ENCODE measurements around the gene ZNF362.

ZNF362 gene

DNA sequence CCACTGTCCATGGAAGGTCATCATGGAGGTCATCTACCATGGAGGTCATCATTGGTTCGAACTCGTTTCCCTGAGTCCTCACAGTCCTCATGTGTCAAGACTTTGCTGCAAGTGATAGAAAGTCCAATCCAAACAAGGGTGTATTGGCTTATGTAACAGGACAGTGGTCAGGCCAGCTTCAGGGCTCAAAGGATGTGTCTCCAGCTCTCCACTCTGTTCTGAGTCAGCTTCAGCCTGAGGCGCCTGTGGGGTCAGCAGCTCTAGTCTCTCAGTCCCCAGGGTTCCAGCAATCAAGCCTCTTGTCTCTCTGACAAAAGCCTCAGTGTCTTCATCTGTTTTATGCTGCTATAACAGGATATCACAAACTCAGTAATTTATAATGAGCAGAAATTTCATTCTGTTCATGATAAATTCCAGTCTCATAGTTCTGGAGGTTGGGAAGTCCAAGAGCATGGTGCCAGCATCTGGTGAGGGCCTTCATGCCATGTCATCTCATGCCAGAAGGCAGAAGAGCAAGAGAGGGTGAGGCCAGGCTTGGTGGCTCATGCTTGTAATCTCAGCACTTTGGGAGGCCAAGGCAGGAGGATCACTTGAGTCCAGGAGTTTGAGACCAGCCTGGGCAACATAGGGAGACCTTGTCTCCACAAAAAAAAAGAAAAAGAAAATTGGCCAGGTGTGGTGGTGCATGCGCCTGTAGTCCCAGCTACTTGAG is 45.1 kb downstream of the ZNF362 start:
- Histone ChIP-seq H2BK5ac (ENCODE audit: low read depth, low read length, poor library complexity) (no peak overlapping the region), H2AK5ac (ENCODE audit: low read length) (no peak overlapping the region), H3K23ac (ENCODE audit: low read length) (no peak overlapping the region), H2AFZ (ENCODE audit: insufficient read depth, low read length, poor library complexity) (no peak overlapping the region), H3K18ac (ENCODE audit: low read length) (no peak overlapping the region), H3K4me1 (ENCODE audit: control insufficient read depth in 1 of 2, insufficient read depth in 2 of 2, low read length in 2 of 2) (peaks cover 0 to 7% of the 10 kb centered on the region in 2 experiments), H3K4me3 (ENCODE audit: low read depth, low read length) (no peak overlapping the region), H3K9me3 (ENCODE audit: insufficient read depth, low read depth, low read length) (no peaks in the 10 kb centered on the region), H4K8ac (ENCODE audit: low read depth, low read length) (no peak overlapping the region), H3K14ac (ENCODE audit: low read length) (no peak overlapping the region), H4K12ac (ENCODE audit: low read depth, low read length) (no peak overlapping the region), H3K79me2 (ENCODE audit: control insufficient read depth, insufficient read depth, low read length, poor library complexity) (no peaks in the 10 kb centered on the region), H3K9ac (ENCODE audit: low read length) (no peak overlapping the region), H2BK12ac (ENCODE audit: low read length) (no peak overlapping the region), H3K27ac (ENCODE audit: low read depth, low read length) (no peak overlapping the region), H3K4ac (ENCODE audit: low read depth, low read length) (no peak overlapping the region), H3K4me2 (ENCODE audit: low read length) (no peak overlapping the region), H4K91ac (ENCODE audit: low read depth, low read length) (no peak overlapping the region), H3K36me3 (ENCODE audit: control insufficient read depth in 1 of 2, insufficient read depth in 2 of 2, low read length in 2 of 2) (peaks cover 25 to 26% of the 10 kb centered on the region in 2 experiments), H3K79me1 (ENCODE audit: low read length) (peaks cover 2% of the 10 kb centered on the region), H3K27me3 (ENCODE audit: insufficient read depth, low read length) (no peaks in the 10 kb centered on the region), H2BK120ac (ENCODE audit: insufficient read depth, low read length, poor library complexity) (no peak overlapping the region)
- WGBS (ENCODE audit: extremely low coverage, insufficient coverage, insufficient read length) = no CpG with 5 or more reads among the region's 4 CpGs
- DNase-seq = peak; percentile 22 to 35

DNA sequence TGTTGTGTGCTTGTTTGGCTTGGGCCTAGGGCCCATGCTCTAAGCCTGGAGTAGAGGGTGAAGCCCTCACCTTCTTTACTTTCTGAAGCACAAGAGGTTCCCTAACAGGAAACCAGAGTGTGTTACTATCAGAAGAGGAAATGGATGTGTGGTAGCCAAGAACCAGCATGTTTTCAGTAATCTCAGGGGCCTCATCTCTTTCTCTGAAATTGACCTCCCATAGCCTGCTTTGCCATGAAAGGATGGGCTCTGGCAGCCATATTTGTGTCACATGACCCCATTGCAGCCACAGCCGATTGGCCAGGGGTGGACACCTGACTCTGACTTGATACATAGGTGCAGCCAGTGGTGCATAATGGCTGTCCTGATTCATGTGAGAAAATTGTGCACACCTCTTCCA is 46.0 kb downstream of the ZNF362 start:
- Histone ChIP-seq H3K4ac (ENCODE audit: low read depth, low read length) (no peak overlapping the region), H4K8ac (ENCODE audit: low read depth, low read length) (no peak overlapping the region), H2AK5ac (ENCODE audit: low read length) (no peak overlapping the region), H2BK12ac (ENCODE audit: low read length) (no peak overlapping the region), H4K91ac (ENCODE audit: low read depth, low read length) (no peak overlapping the region), H3K79me2 (ENCODE audit: control insufficient read depth, insufficient read depth, low read length, poor library complexity) (no peaks in the 10 kb centered on the region), H3K27me3 (ENCODE audit: insufficient read depth, low read length) (peaks cover 7% of the 10 kb centered on the region), H3K14ac (ENCODE audit: low read length) (no peak overlapping the region), H4K12ac (ENCODE audit: low read depth, low read length) (no peak overlapping the region), H3K4me2 (ENCODE audit: low read length) (no peak overlapping the region), H3K18ac (ENCODE audit: low read length) (no peak overlapping the region), H2BK120ac (ENCODE audit: insufficient read depth, low read length, poor library complexity) (no peak overlapping the region), H3K9ac (ENCODE audit: low read length) (no peak overlapping the region), H3K27ac (ENCODE audit: low read depth, low read length) (no peak overlapping the region), H2BK5ac (ENCODE audit: low read depth, low read length, poor library complexity) (no peak overlapping the region), H2AFZ (ENCODE audit: insufficient read depth, low read length, poor library complexity) (no peak overlapping the region), H3K9me3 (ENCODE audit: insufficient read depth, low read depth, low read length) (peaks cover 4% of the 10 kb centered on the region), H3K23ac (ENCODE audit: low read length) (no peak overlapping the region), H3K4me1 (ENCODE audit: control insufficient read depth in 1 of 2, insufficient read depth in 2 of 2, low read length in 2 of 2) (peaks cover 6 to 15% of the 10 kb centered on the region in 2 experiments), H3K36me3 (ENCODE audit: control insufficient read depth in 1 of 2, insufficient read depth in 2 of 2, low read length in 2 of 2) (peaks cover 21% of the 10 kb centered on the region in 2 experiments), H3K79me1 (ENCODE audit: low read length) (peaks cover 2% of the 10 kb centered on the region), H3K4me3 (ENCODE audit: low read depth, low read length) (no peak overlapping the region)
- WGBS (ENCODE audit: extremely low coverage, insufficient coverage, insufficient read length) = no CpG with 5 or more reads among the region's 1 CpG
- no peak for DNase-seq

DNA sequence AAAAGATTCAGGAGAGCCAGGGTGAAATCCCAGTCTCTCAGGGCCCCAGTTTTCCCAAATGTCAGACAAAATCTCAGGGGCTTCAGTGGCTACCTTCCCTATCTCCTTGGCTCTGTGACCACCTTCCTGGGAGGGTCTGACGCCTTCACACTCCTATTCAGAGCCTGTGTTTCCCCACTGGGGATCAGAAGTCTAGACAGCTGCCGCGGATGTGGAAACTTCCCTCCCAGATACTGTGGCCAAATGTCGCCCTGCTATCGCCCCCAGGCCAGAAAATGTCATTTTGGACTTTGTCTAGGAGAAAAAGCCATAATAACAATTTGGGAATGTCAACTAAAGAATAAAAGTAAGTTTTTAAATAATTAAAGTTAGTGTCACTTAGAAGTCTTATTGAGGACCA is 48.7 kb downstream of the ZNF362 start:
- Histone ChIP-seq H3K27me3 (ENCODE audit: insufficient read depth, low read length) (peaks cover 7% of the 10 kb centered on the region), H4K12ac (ENCODE audit: low read depth, low read length) (no peak overlapping the region), H3K36me3 (ENCODE audit: control insufficient read depth in 1 of 2, insufficient read depth in 2 of 2, low read length in 2 of 2) (peaks cover 0 to 2% of the 10 kb centered on the region in 2 experiments), H2BK12ac (ENCODE audit: low read length) (no peak overlapping the region), H2BK120ac (ENCODE audit: insufficient read depth, low read length, poor library complexity) (no peak overlapping the region), H3K23ac (ENCODE audit: low read length) (no peak overlapping the region), H3K14ac (ENCODE audit: low read length) (no peak overlapping the region), H4K91ac (ENCODE audit: low read depth, low read length) (no peak overlapping the region), H2BK5ac (ENCODE audit: low read depth, low read length, poor library complexity) (no peak overlapping the region), H3K4me1 (ENCODE audit: control insufficient read depth in 1 of 2, insufficient read depth in 2 of 2, low read length in 2 of 2) (peaks cover 6 to 15% of the 10 kb centered on the region in 2 experiments), H2AK5ac (ENCODE audit: low read length) (no peak overlapping the region), H4K8ac (ENCODE audit: low read depth, low read length) (no peak overlapping the region), H3K4me3 (ENCODE audit: low read depth, low read length) (no peak overlapping the region), H3K18ac (ENCODE audit: low read length) (no peak overlapping the region), H3K9ac (ENCODE audit: low read length) (no peak overlapping the region), H3K27ac (ENCODE audit: low read depth, low read length) (no peak overlapping the region), H3K79me2 (ENCODE audit: control insufficient read depth, insufficient read depth, low read length, poor library complexity) (no peaks in the 10 kb centered on the region), H3K9me3 (ENCODE audit: insufficient read depth, low read depth, low read length) (peaks cover 4% of the 10 kb centered on the region), H2AFZ (ENCODE audit: insufficient read depth, low read length, poor library complexity) (no peak overlapping the region), H3K4ac (ENCODE audit: low read depth, low read length) (no peak overlapping the region), H3K4me2 (ENCODE audit: low read length) (no peak overlapping the region), H3K79me1 (ENCODE audit: low read length) (peaks cover 2% of the 10 kb centered on the region)
- WGBS (ENCODE audit: extremely low coverage, insufficient coverage, insufficient read length) = no CpG with 5 or more reads among the region's 5 CpGs
- no peak for DNase-seq

DNA sequence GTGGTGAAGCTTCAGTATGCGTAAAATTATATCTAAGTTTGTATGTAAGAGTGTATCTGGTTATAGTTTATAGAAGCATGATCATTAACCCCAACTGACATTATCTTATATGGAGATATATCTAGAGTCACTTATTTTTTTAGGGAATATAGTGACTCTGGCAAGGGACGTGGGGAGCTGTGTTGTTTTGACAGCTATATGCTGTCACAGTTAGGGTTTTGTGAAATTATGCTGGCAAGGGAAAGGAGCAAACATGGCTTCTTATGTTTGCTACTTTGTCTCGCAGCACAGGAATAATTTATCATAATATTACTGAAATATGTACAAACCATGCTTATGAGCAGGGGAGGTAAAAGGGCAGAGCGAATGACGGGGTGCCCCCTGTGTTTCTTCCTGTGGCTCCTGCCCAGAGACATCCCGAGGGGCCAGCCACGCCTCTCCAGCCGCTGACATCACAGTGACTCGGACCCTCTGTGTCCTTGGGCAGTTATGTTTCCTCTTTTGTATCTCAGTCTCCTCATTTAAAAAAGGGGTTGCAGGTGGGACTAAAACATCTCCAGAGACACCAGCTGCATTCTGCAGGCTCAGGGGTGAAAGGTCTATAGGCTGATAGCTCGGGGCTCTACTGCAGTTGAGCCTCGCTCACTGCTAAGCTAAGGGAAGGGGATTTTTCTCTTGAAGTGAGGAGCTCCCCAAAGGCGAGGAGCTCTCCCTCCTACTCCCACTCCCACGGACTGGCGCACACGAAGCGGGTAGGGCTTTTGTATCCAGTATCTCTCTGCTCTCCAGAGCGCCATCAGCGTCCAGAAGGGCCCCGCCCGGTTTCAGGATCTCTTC is 49.7 kb downstream of the ZNF362 start:
- Histone ChIP-seq H4K8ac (ENCODE audit: low read depth, low read length) (no peak overlapping the region), H3K9ac (ENCODE audit: low read length) (no peak overlapping the region), H3K27me3 (ENCODE audit: insufficient read depth, low read length) (peaks cover 7% of the 10 kb centered on the region), H3K4me2 (ENCODE audit: low read length) (peak overlapping the region; percentile 37), H3K36me3 (ENCODE audit: control insufficient read depth in 1 of 2, insufficient read depth in 2 of 2, low read length in 2 of 2) (no peaks in the 10 kb centered on the region), H2AFZ (ENCODE audit: insufficient read depth, low read length, poor library complexity) (no peak overlapping the region), H3K14ac (ENCODE audit: low read length) (no peak overlapping the region), H2AK5ac (ENCODE audit: low read length) (no peak overlapping the region), H4K12ac (ENCODE audit: low read depth, low read length) (no peak overlapping the region), H3K4me3 (ENCODE audit: low read depth, low read length) (no peak overlapping the region), H3K9me3 (ENCODE audit: insufficient read depth, low read depth, low read length) (peaks cover 4% of the 10 kb centered on the region), H2BK5ac (ENCODE audit: low read depth, low read length, poor library complexity) (no peak overlapping the region), H3K79me1 (ENCODE audit: low read length) (peaks cover 2% of the 10 kb centered on the region), H3K18ac (ENCODE audit: low read length) (no peak overlapping the region), H3K79me2 (ENCODE audit: control insufficient read depth, insufficient read depth, low read length, poor library complexity) (no peaks in the 10 kb centered on the region), H3K4ac (ENCODE audit: low read depth, low read length) (no peak overlapping the region), H2BK12ac (ENCODE audit: low read length) (no peak overlapping the region), H3K23ac (ENCODE audit: low read length) (no peak overlapping the region), H3K4me1 (ENCODE audit: control insufficient read depth in 1 of 2, insufficient read depth in 2 of 2, low read length in 2 of 2) (peaks cover 6 to 12% of the 10 kb centered on the region in 2 experiments), H4K91ac (ENCODE audit: low read depth, low read length) (no peak overlapping the region), H3K27ac (ENCODE audit: low read depth, low read length) (no peak overlapping the region), H2BK120ac (ENCODE audit: insufficient read depth, low read length, poor library complexity) (peak overlapping the region; percentile 30)
- peak in 1 of 2 donors; percentile 14 for DNase-seq
- no CpG with 5 or more reads among the region's 20 CpGs for WGBS (ENCODE audit: extremely low coverage, insufficient coverage, insufficient read length)

Measured in trophoblast cell (in vitro differentiated cells and primary cell).